Adipocyte (in vitro differentiated cells): ENCODE results near the gene PTPRF.

Source experiments
- DNase-seq: peaks from one replicate; pipeline ENCODE4 v3.0.0-alpha.2; 2015; ENCODE audit warnings: low read depth
- H3K27me3 ChIP-seq: replicated peaks from 2 replicates; pipeline ENCODE4 v1.7.0; 2013; ENCODE audit warnings: mild to moderate bottlenecking, low read length, moderate library complexity; ENCODE audit not compliant: control insufficient read depth, insufficient read depth
- H3K36me3 ChIP-seq: 2 replicates; pipeline ENCODE4 v1.7.0; 2013; ENCODE audit warnings: low read length, mild to moderate bottlenecking, moderate library complexity; ENCODE audit not compliant: control insufficient read depth, insufficient read depth, severe bottlenecking
- H3K4me1 ChIP-seq: 2 replicates; pipeline ENCODE4 v1.7.0; 2013; ENCODE audit warnings: mild to moderate bottlenecking, low read length, moderate library complexity; ENCODE audit not compliant: control insufficient read depth, insufficient read depth
- H3K4me3 ChIP-seq: 2 replicates; pipeline ENCODE4 v1.7.0; 2013; ENCODE audit warnings: mild to moderate bottlenecking, low read length, moderate library complexity
- H3K9ac ChIP-seq: 2 replicates; pipeline ENCODE4 v1.7.0; 2013; ENCODE audit warnings: mild to moderate bottlenecking, low read length, moderate library complexity
- H3K9me3 ChIP-seq: 2 replicates; pipeline ENCODE4 v1.7.0; 2013; ENCODE audit warnings: mild to moderate bottlenecking, low read length, moderate library complexity; ENCODE audit not compliant: control insufficient read depth

PTPRF gene

GRCh38 chr1:43613075-43613942 is 82.6 kb downstream of the PTPRF start:
- peaks cover 4% of the 10 kb centered on the region for H3K9me3 ChIP-seq
- H3K4me1 ChIP-seq = no peaks in the 10 kb centered on the region
- H3K36me3 ChIP-seq = peaks cover 75% of the 10 kb centered on the region
- no peak overlapping the region for H3K9ac ChIP-seq
- DNase-seq = no peak
- H3K27me3 ChIP-seq = no peaks in the 10 kb centered on the region
- no peak overlapping the region for H3K4me3 ChIP-seq

- Histone ChIP-seq H3K36me3 (peaks cover 72% of the 10 kb centered on the region), H3K9me3 (peaks cover 4% of the 10 kb centered on the region), H3K27me3 (no peaks in the 10 kb centered on the region), H3K4me1 (no peaks in the 10 kb centered on the region), H3K4me3 (no peak overlapping the region), H3K9ac (no peak overlapping the region)
- DNase-seq = no peak
Measured at GRCh38 chr1:43614211-43614610, 83.5 kb downstream of the PTPRF start.

DNA sequence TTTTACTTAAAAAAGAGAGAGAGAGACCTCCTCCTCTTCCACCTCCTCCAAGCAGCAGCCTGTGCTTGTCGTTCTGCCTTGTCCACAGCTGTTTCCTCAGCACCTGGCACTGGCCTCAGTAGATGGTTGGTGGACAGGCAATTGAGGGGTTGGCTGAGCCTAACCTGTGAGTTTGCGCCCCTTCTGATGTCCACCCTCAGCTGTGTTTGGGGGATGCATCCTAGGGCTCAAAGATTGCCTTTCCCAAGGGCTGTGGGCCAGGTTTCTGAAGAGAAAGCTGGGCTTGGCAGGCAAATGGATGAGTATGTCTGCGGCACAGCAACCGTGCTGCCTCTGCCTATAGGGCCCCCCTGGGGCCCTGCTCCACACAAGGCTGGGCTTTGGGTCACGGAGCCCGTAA is 84.2 kb downstream of the PTPRF start:
- no peak overlapping the region for H3K9ac ChIP-seq
- no peak overlapping the region for H3K4me3 ChIP-seq
- H3K27me3 ChIP-seq = no peaks in the 10 kb centered on the region
- DNase-seq = no peak
- H3K9me3 ChIP-seq = peaks cover 4% of the 10 kb centered on the region
- H3K36me3 ChIP-seq = peaks cover 72% of the 10 kb centered on the region
- H3K4me1 ChIP-seq = no peaks in the 10 kb centered on the region

GRCh38 chr1:43616383-43616782 is 85.7 kb downstream of the PTPRF start:
- DNase-seq = no peak
- Histone ChIP-seq H3K4me3 (no peak overlapping the region), H3K4me1 (no peaks in the 10 kb centered on the region), H3K36me3 (peaks cover 73% of the 10 kb centered on the region), H3K9ac (no peak overlapping the region), H3K9me3 (no peaks in the 10 kb centered on the region), H3K27me3 (no peaks in the 10 kb centered on the region)

DNA sequence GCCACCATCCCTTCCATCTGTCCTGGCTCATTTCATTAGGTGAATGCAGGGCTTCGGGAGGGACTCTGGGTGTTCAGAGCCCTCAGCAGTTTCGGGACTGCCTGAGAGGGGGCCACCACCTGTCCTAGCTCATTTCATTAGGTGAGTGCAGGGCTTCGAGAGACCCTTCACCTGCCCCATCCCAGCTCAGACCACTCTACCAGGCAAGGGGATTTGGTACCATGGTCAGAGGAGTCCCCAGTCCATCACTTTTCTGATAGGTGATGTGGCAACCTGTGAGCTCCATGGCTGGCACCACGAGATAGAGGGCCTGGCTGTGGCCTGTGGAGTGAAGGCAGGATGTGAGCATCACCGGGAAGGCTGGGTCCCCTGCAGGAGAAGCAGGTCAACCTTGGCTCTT is 86.3 kb downstream of the PTPRF start:
- no peak overlapping the region for H3K9ac ChIP-seq
- DNase-seq = no peak
- no peaks in the 10 kb centered on the region for H3K4me1 ChIP-seq
- peaks cover 75% of the 10 kb centered on the region for H3K36me3 ChIP-seq
- H3K27me3 ChIP-seq = no peaks in the 10 kb centered on the region
- H3K9me3 ChIP-seq = no peaks in the 10 kb centered on the region
- no peak overlapping the region for H3K4me3 ChIP-seq

DNA sequence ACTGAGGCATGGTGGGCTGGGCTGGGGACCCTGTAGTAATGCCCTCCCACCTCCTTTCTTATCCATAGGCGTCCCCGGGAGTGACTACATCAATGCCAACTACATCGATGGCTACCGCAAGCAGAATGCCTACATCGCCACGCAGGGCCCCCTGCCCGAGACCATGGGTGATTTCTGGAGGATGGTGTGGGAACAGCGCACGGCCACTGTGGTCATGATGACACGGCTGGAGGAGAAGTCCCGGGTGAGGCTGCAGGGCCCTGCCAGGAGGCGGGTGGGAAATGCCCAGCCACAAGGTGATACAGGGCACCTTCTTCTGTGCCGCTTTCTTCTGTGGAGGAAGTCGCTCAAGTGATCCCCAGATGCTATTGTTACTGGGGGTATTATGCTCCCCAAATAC is 87.0 kb downstream of the PTPRF start:
- H3K27me3 ChIP-seq = no peaks in the 10 kb centered on the region
- peaks cover 75% of the 10 kb centered on the region for H3K36me3 ChIP-seq
- no peaks in the 10 kb centered on the region for H3K9me3 ChIP-seq
- H3K4me3 ChIP-seq = no peak overlapping the region
- DNase-seq = no peak
- H3K9ac ChIP-seq = no peak overlapping the region
- H3K4me1 ChIP-seq = no peaks in the 10 kb centered on the region

GRCh38 chr1:43618521-43619313 is 88.0 kb downstream of the PTPRF start:
- Histone ChIP-seq H3K9ac (no peak overlapping the region), H3K9me3 (no peaks in the 10 kb centered on the region), H3K4me3 (no peak overlapping the region), H3K27me3 (no peaks in the 10 kb centered on the region), H3K36me3 (peaks cover 65% of the 10 kb centered on the region), H3K4me1 (peaks cover 2% of the 10 kb centered on the region)
- DNase-seq = no peak

DNA sequence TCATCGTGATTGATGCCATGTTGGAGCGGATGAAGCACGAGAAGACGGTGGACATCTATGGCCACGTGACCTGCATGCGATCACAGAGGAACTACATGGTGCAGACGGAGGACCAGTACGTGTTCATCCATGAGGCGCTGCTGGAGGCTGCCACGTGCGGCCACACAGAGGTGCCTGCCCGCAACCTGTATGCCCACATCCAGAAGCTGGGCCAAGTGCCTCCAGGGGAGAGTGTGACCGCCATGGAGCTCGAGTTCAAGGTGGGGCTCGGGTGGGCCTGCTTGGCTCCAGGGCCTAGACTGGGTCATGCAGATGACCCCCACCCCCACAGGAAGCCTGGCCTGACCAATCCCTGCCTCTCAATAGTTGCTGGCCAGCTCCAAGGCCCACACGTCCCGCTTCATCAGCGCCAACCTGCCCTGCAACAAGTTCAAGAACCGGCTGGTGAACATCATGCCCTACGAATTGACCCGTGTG is 88.7 kb downstream of the PTPRF start:
- Histone ChIP-seq H3K4me1 (peaks cover 2% of the 10 kb centered on the region), H3K9me3 (no peaks in the 10 kb centered on the region), H3K4me3 (no peak overlapping the region), H3K9ac (no peak overlapping the region), H3K27me3 (no peaks in the 10 kb centered on the region), H3K36me3 (peaks cover 59% of the 10 kb centered on the region)
- no peak for DNase-seq

DNA sequence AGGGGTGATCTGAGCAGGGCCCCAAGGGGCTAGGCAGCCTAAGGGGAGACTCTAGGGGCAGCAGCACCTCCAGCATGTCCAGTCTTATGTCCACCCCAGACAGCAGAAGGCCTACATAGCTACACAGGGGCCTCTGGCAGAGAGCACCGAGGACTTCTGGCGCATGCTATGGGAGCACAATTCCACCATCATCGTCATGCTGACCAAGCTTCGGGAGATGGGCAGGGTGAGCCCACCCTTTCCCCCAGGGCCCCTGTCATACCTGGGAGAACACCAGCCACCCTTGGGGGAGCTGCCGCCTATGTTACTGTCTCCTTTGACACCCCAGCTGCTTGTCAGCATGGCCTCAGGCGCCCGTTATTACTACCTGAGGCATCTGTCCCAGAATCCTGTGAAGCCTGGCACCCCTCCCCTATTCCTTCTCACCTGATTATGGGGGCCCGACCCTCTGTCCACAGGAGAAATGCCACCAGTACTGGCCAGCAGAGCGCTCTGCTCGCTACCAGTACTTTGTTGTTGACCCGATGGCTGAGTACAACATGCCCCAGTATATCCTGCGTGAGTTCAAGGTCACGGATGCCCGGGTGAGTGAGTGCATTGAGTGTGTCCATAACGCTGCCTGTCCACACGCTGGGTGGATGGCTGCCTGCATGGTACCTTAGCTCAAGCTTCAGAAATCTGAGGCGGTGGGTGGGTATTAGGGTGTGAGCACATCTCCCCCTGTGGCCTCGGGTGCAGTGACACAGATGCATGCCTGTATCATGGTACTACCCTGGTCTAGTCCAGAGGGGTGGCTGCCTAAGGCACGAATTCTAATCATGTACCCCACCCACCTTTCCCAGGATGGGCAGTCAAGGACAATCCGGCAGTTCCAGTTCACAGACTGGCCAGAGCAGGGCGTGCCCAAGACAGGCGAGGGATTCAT is 89.6 kb downstream of the PTPRF start:
- H3K27me3 ChIP-seq = no peaks in the 10 kb centered on the region
- H3K36me3 ChIP-seq = peaks cover 63% of the 10 kb centered on the region
- no peak overlapping the region for H3K4me3 ChIP-seq
- no peak overlapping the region for H3K9ac ChIP-seq
- no peaks in the 10 kb centered on the region for H3K9me3 ChIP-seq
- H3K4me1 ChIP-seq = peaks cover 2% of the 10 kb centered on the region
- DNase-seq = no peak

- peaks cover 63% of the 10 kb centered on the region for H3K36me3 ChIP-seq
- H3K9me3 ChIP-seq = no peaks in the 10 kb centered on the region
- DNase-seq = no peak
Measured at GRCh38 chr1:43620956-43621355, 90.3 kb downstream of the PTPRF start.

More at GRCh38 chr1:43620956-43621355, 90.3 kb downstream of the PTPRF start:
- Histone ChIP-seq H3K4me1 (peaks cover 2% of the 10 kb centered on the region), H3K27me3 (no peaks in the 10 kb centered on the region), H3K4me3 (no peak overlapping the region), H3K9ac (no peak overlapping the region)
